B cell (primary cell): ENCODE results near the gene BRDT. TPM values are rescaled to one million over a fixed set of nuclear protein-coding genes. Genes with fewer than 3 reads are reported as not detected.

Source experiments
- ATAC-seq: fragments of 200-7000 bp; cut with Tn5 transposase; one replicate; pipeline ENCODE4 v1.10.0; 2021; ENCODE audit warnings: low read depth, mild to moderate bottlenecking, moderate number of reproducible peaks, moderate library complexity
- CTCF ChIA-PET: fragments of 350-600 bp; sonication (Branson Sonifier 250); formaldehyde crosslinking; loops from one replicate; lab custom pipeline; 2021; ENCODE audit warnings: antibody characterized with exemption, inconsistent platforms; lab: Charles Lee
- POLR2A ChIA-PET: fragments of 350-600 bp; sonication (Branson Sonifier 250); formaldehyde crosslinking; loops from one replicate; lab custom pipeline; 2021; ENCODE audit warnings: antibody characterized with exemption; lab: Charles Lee
- DNase-seq: peaks from one replicate; pipeline ENCODE4 v3.0.0; 2013
- H2AFZ ChIP-seq: 2 replicates; pipeline ENCODE4 v1.6.1; 2012; ENCODE audit warnings: mild to moderate bottlenecking, low read depth, low read length; ENCODE audit not compliant: insufficient read depth, poor library complexity, severe bottlenecking
- H3K27ac ChIP-seq, 2 donors: 1 replicate in 1 of 2; 2 replicates in 1 of 2; pipeline ENCODE4 v1.5.1; 2012 to 2013; ENCODE audit warnings: low read length in 2 of 2, mild to moderate bottlenecking in 2 of 2, moderate library complexity in 1 of 2
- H3K27me3 ChIP-seq, 4 experiments: fragments of 200-600 bp in 1 of 4; sonication (generic) in 1 of 4; replicated peaks in 1 of 4; 1 replicate in 2 of 4; 2 replicates in 2 of 4; pipeline versions ENCODE4 v1.6.1 to v1.7.0; 2013 to 2016; ENCODE audit warnings: low read length in 3 of 4, mild to moderate bottlenecking in 2 of 4, mixed read lengths in 1 of 4, moderate library complexity in 1 of 4; ENCODE audit not compliant: insufficient read depth in 4 of 4, control insufficient read depth in 3 of 4; ENCODE audit errors: control extremely low read depth in 1 of 4
- H3K36me3 ChIP-seq, 2 experiments: replicated peaks in 1 of 2; 1 replicate in 1 of 2; 2 replicates in 1 of 2; pipeline versions ENCODE4 v1.6.1 to v1.7.1; 2013; ENCODE audit warnings: low read length in 1 of 2; ENCODE audit not compliant: insufficient read depth in 2 of 2, control insufficient read depth in 1 of 2; ENCODE audit errors: control extremely low read depth in 1 of 2, extremely low read depth in 1 of 2
- H3K4me1 ChIP-seq, 2 donors: fragments of 200-600 bp in 1 of 2; sonication (generic) in 1 of 2; 1 replicate in 1 of 2; 2 replicates in 1 of 2; pipeline versions ENCODE4 v1.5.1 to v1.6.1; 2013 to 2017; ENCODE audit warnings: low read length in 2 of 2; ENCODE audit not compliant: control insufficient read depth in 2 of 2, insufficient read depth in 2 of 2
- H3K4me2 ChIP-seq: replicated peaks from 2 replicates; pipeline ENCODE3; 2012; ENCODE audit warnings: mild to moderate bottlenecking, low read depth, low read length; ENCODE audit not compliant: poor library complexity, severe bottlenecking
- H3K4me3 ChIP-seq, 5 experiments: fragments of 200-600 bp in 1 of 5; sonication (generic) in 1 of 5; 1 replicate in 3 of 5; 2 replicates in 2 of 5; pipeline versions ENCODE4 v1.5.1 to v1.7.0; 2011 to 2016; ENCODE audit warnings: low read length in 4 of 5, mild to moderate bottlenecking in 4 of 5, low read depth in 2 of 5, control low read depth in 1 of 5, moderate library complexity in 1 of 5; ENCODE audit not compliant: insufficient read depth in 1 of 5; ENCODE audit errors: control extremely low read depth in 1 of 5, extremely low read depth in 1 of 5
- H3K79me2 ChIP-seq: fragments of 200-600 bp; sonication (generic); one replicate; pipeline ENCODE4 v1.6.0; 2016; ENCODE audit warnings: low read length; ENCODE audit not compliant: control insufficient read depth, insufficient read depth
- H3K9ac ChIP-seq: fragments of 200-600 bp; sonication (generic); 2 replicates; pipeline ENCODE4 v1.6.1; 2017; ENCODE audit warnings: mild to moderate bottlenecking, low read length, moderate library complexity
- H3K9me3 ChIP-seq, 3 donors: one replicate each; pipeline versions ENCODE4 v1.6.1 to v1.7.1; 2013; ENCODE audit warnings: low read length in 2 of 3; ENCODE audit not compliant: control insufficient read depth in 2 of 3, insufficient read depth in 1 of 3; ENCODE audit errors: control extremely low read depth in 1 of 3
- H4K20me1 ChIP-seq: 2 replicates; pipeline ENCODE4 v1.6.0; 2012; ENCODE audit warnings: mild to moderate bottlenecking, low read length; ENCODE audit not compliant: insufficient read depth, control insufficient read depth, poor library complexity, severe bottlenecking
- H3K27ac Mint-ChIP-seq: one replicate; pipeline ENCODE4 v1.8.0; 2021; ENCODE audit warnings: mixed read lengths
- H3K27me3 Mint-ChIP-seq: one replicate; pipeline ENCODE4 v1.8.0; 2021; ENCODE audit warnings: mixed read lengths
- H3K4me1 Mint-ChIP-seq: one replicate; pipeline ENCODE4 v1.8.0; 2021; ENCODE audit warnings: mixed read lengths
- H3K4me3 Mint-ChIP-seq: one replicate; pipeline ENCODE4 v1.8.0; 2021; ENCODE audit warnings: mixed read lengths
- H3K9me3 Mint-ChIP-seq: one replicate; pipeline ENCODE4 v1.8.0; 2022; ENCODE audit warnings: mixed read lengths; ENCODE audit not compliant: insufficient read depth
- CTCF ChIP-seq: fragments of 200-600 bp; IDR thresholded peaks from one replicate; pipeline ENCODE4 v1.8.0; 2022; ENCODE audit warnings: antibody characterized with exemption, mild to moderate bottlenecking
- EZH2 ChIP-seq: IDR thresholded peaks from 2 replicates; pipeline ENCODE4 v1.6.1; 2012; ENCODE audit warnings: borderline replicate concordance, low read depth, mild to moderate bottlenecking, moderate library complexity, low read length; ENCODE audit not compliant: insufficient read depth, poor library complexity, severe bottlenecking
- whole genome bisulfite sequencing: methylation state at CpG from one replicate; pipeline ENCODE4 v1.1.5; 2013; ENCODE audit warnings: missing lambda C conversion rate; ENCODE audit not compliant: insufficient coverage; 5-methylcytosine and 5-hydroxymethylcytosine counted together
- intact Hi-C: fragments of 100-400 bp; cut with micrococcal nuclease; formaldehyde crosslinking; loops from one replicate; pipeline ENCODE4 v1.10.0; 2022
- polyA plus RNA-seq: library from polyadenylated mRNA; depleted of rRNA; stranded (reverse); fragments of >200 nt; gene quantifications from 2 replicates; pipeline ENCODE4 v1.2.3, GENCODE V29; 2012
- total RNA-seq, 2 donors: library from RNA; stranded (reverse); fragments of 120-200 nt in 1 of 2; gene quantifications; 1 replicate in 1 of 2; 2 replicates in 1 of 2; pipeline versions ENCODE4 v1.2.3 to v1.2.4, GENCODE V29; 2013 to 2022

Gene BRDT
- total and polyA plus RNA-seq, 2 donors (not counting 1 experiment from before 2014, with no cell fraction given), result not detected

- Histone ChIP-seq H3K9ac (no peak overlapping the region), H3K79me2 (no peaks in the 10 kb centered on the region), H3K4me3 (no peak overlapping the region), H3K36me3 (no peaks in the 10 kb centered on the region), H3K27ac (no peak overlapping the region), H3K4me1 (no peaks in the 10 kb centered on the region), H2AFZ (no peak overlapping the region), H3K4me2 (no peak overlapping the region), H4K20me1 (no peaks in the 10 kb centered on the region), H3K9me3 (peaks cover 0 to 1% (median 0%) of the 10 kb centered on the region in 3 donors), H3K27me3 (no peaks in the 10 kb centered on the region)
- CTCF ChIA-PET, result interaction anchor here (0.6 kb wide), 1 partner anchor 502 kb away, joined by 5 read pairs; no protein-coding TSS in a partner anchor
- Mint-ChIP-seq H3K4me3 (no peak overlapping the region), H3K4me1 (no peaks in the 10 kb centered on the region), H3K9me3 (no peaks in the 10 kb centered on the region), H3K27me3 (peaks cover 9% of the 10 kb centered on the region), H3K27ac (no peak overlapping the region)
- intact Hi-C loops, result no loop called here
- no peak for ATAC-seq
- POLR2A ChIA-PET, result no interaction called here
- TF ChIP-seq CTCF (no peak), EZH2 (no peak)
- WGBS, result 100% methylated on average over 1 of the region's 3 CpGs
- no peak for DNase-seq
Measured at GRCh38 chr1:91944087-91944486, 5.1 kb upstream of the BRDT start.

GRCh38 chr1:91948097-91948496 is 1.1 kb upstream of the BRDT start:
- Histone ChIP-seq H3K27me3 (no peaks in the 10 kb centered on the region), H3K4me3 (no peak overlapping the region), H3K9me3 (peaks cover 0 to 7% (median 0%) of the 10 kb centered on the region in 3 donors), H2AFZ (peak overlapping the region; percentile 33), H3K9ac (no peak overlapping the region), H3K4me1 (no peaks in the 10 kb centered on the region), H4K20me1 (no peaks in the 10 kb centered on the region), H3K79me2 (no peaks in the 10 kb centered on the region), H3K36me3 (no peaks in the 10 kb centered on the region), H3K4me2 (no peak overlapping the region), H3K27ac (no peak overlapping the region)
- TF ChIP-seq EZH2 (no peak), CTCF (no peak)
- ChIA-PET POLR2A (interaction anchor here (0.7 kb wide), 1 partner anchor 12 kb away, joined by 4 read pairs; no protein-coding TSS in a partner anchor), CTCF (no interaction called here)
- Mint-ChIP-seq H3K9me3 (no peaks in the 10 kb centered on the region), H3K27me3 (peaks cover 12% of the 10 kb centered on the region), H3K4me1 (no peaks in the 10 kb centered on the region), H3K27ac (no peak overlapping the region), H3K4me3 (no peak overlapping the region)
- 33% methylated on average over 2 of the region's 4 CpGs for WGBS
- DNase-seq (no peak), ATAC-seq (no peak)
- intact Hi-C loops, result no loop called here
